ENCODE measurements around the gene SLC9A3.

SLC9A3 gene

GRCh38 chr5:496028-496427, 28.2 kb downstream of the SLC9A3 start:
- Histone ChIP-seq H3K27ac (ENCODE audit: low read depth, low read length) (no peak overlapping the region), H3K9me3 (ENCODE audit: control insufficient read depth, insufficient read depth, low read length) (no peaks in the 10 kb centered on the region), H3K79me2 (ENCODE audit: control insufficient read depth, low read length) (no peaks in the 10 kb centered on the region), H3K27me3 (ENCODE audit: control insufficient read depth, low read length) (no peaks in the 10 kb centered on the region), H3K4me1 (ENCODE audit: control insufficient read depth, low read length) (peaks cover 6% of the 10 kb centered on the region), H3K36me3 (ENCODE audit: control insufficient read depth, low read length) (no peaks in the 10 kb centered on the region), H4K20me1 (ENCODE audit: control insufficient read depth, insufficient read depth, low read depth, low read length) (no peaks in the 10 kb centered on the region), H3K9me2 (replicated peaks; ENCODE audit: control insufficient read depth, low read length) (no peaks in the 10 kb centered on the region), H3F3A (ENCODE audit: control insufficient read depth, insufficient read depth) (no peaks in the 10 kb centered on the region), H3K4me3 (ENCODE audit: low read length) (no peak overlapping the region), H3K4me2 (ENCODE audit: low read length) (no peak overlapping the region)
- no peak for TF ChIP-seq EZH2phosphoT487 (IDR thresholded peaks at IDR 0.05; ENCODE audit: borderline replicate concordance, low read length)

- H3K79me2 ChIP-seq (ENCODE audit: control insufficient read depth, low read length), result no peaks in the 10 kb centered on the region
- no peak overlapping the region for H3K4me2 ChIP-seq (ENCODE audit: low read length)
- no peaks in the 10 kb centered on the region for H3K9me3 ChIP-seq (ENCODE audit: control insufficient read depth, insufficient read depth, low read length)
- H3K4me1 ChIP-seq (ENCODE audit: control insufficient read depth, low read length), result peaks cover 6% of the 10 kb centered on the region
- H3K36me3 ChIP-seq (ENCODE audit: control insufficient read depth, low read length), result no peaks in the 10 kb centered on the region
- no peak overlapping the region for H3K27ac ChIP-seq (ENCODE audit: low read depth, low read length)
- TF ChIP-seq EZH2phosphoT487 (IDR thresholded peaks at IDR 0.05; ENCODE audit: borderline replicate concordance, low read length), result no peak
- no peaks in the 10 kb centered on the region for H3K9me2 ChIP-seq (replicated peaks; ENCODE audit: control insufficient read depth, low read length)
- H3F3A ChIP-seq (ENCODE audit: control insufficient read depth, insufficient read depth), result no peaks in the 10 kb centered on the region
- H4K20me1 ChIP-seq (ENCODE audit: control insufficient read depth, insufficient read depth, low read depth, low read length), result no peaks in the 10 kb centered on the region
- no peak overlapping the region for H3K4me3 ChIP-seq (ENCODE audit: low read length)
- H3K27me3 ChIP-seq (ENCODE audit: control insufficient read depth, low read length), result no peaks in the 10 kb centered on the region
Observed at GRCh38 chr5:494667-495255, 29.5 kb downstream of the SLC9A3 start.

GRCh38 chr5:493758-494157, 30.5 kb downstream of the SLC9A3 start:
- H3K79me2 ChIP-seq (ENCODE audit: control insufficient read depth, low read length), result no peaks in the 10 kb centered on the region
- H3K36me3 ChIP-seq (ENCODE audit: control insufficient read depth, low read length), result no peaks in the 10 kb centered on the region
- no peaks in the 10 kb centered on the region for H3F3A ChIP-seq (ENCODE audit: control insufficient read depth, insufficient read depth)
- H3K27me3 ChIP-seq (ENCODE audit: control insufficient read depth, low read length), result no peaks in the 10 kb centered on the region
- H3K27ac ChIP-seq (ENCODE audit: low read depth, low read length), result no peak overlapping the region
- H3K4me2 ChIP-seq (ENCODE audit: low read length), result no peak overlapping the region
- H3K9me2 ChIP-seq (replicated peaks; ENCODE audit: control insufficient read depth, low read length), result no peaks in the 10 kb centered on the region
- no peak overlapping the region for H3K4me3 ChIP-seq (ENCODE audit: low read length)
- H4K20me1 ChIP-seq (ENCODE audit: control insufficient read depth, insufficient read depth, low read depth, low read length), result no peaks in the 10 kb centered on the region
- no peaks in the 10 kb centered on the region for H3K9me3 ChIP-seq (ENCODE audit: control insufficient read depth, insufficient read depth, low read length)
- TF ChIP-seq EZH2phosphoT487 (IDR thresholded peaks at IDR 0.05; ENCODE audit: borderline replicate concordance, low read length) (no peak), CTCF (IDR thresholded peaks at IDR 0.05; ENCODE audit: low read depth, low read length, poor library complexity, severe bottlenecking) (no peak)
- H3K4me1 ChIP-seq (ENCODE audit: control insufficient read depth, low read length), result peaks cover 6% of the 10 kb centered on the region

GRCh38 chr5:493119-493701, 31.0 kb downstream of the SLC9A3 start:
- H3K4me2 ChIP-seq (ENCODE audit: low read length), result no peak overlapping the region
- no peak overlapping the region for H3K27ac ChIP-seq (ENCODE audit: low read depth, low read length)
- H3K36me3 ChIP-seq (ENCODE audit: control insufficient read depth, low read length), result no peaks in the 10 kb centered on the region
- no peaks in the 10 kb centered on the region for H4K20me1 ChIP-seq (ENCODE audit: control insufficient read depth, insufficient read depth, low read depth, low read length)
- H3F3A ChIP-seq (ENCODE audit: control insufficient read depth, insufficient read depth), result no peaks in the 10 kb centered on the region
- no peaks in the 10 kb centered on the region for H3K79me2 ChIP-seq (ENCODE audit: control insufficient read depth, low read length)
- no peak overlapping the region for H3K4me3 ChIP-seq (ENCODE audit: low read length)
- no peaks in the 10 kb centered on the region for H3K9me3 ChIP-seq (ENCODE audit: control insufficient read depth, insufficient read depth, low read length)
- H3K27me3 ChIP-seq (ENCODE audit: control insufficient read depth, low read length), result no peaks in the 10 kb centered on the region
- peaks cover 6% of the 10 kb centered on the region for H3K4me1 ChIP-seq (ENCODE audit: control insufficient read depth, low read length)
- H3K9me2 ChIP-seq (replicated peaks; ENCODE audit: control insufficient read depth, low read length), result no peaks in the 10 kb centered on the region
- TF ChIP-seq CTCF (IDR thresholded peaks at IDR 0.05; ENCODE audit: low read depth, low read length, poor library complexity, severe bottlenecking) (no peak), EZH2phosphoT487 (IDR thresholded peaks at IDR 0.05; ENCODE audit: borderline replicate concordance, low read length) (no peak)
